HCT116 (cell line): ENCODE data around the gene CATSPERZ. TPM values are rescaled to one million over a fixed set of nuclear protein-coding genes. Genes with fewer than 3 reads are reported as not detected.

Experiments used
- ATAC-seq: fragments of 200-7000 bp; cut with Tn5 transposase; 2 replicates; pipeline ENCODE4 v1.9.1; 2020; ENCODE audit warnings: mild to moderate bottlenecking, moderate library complexity
- BruUV-seq: library from RNA; stranded (reverse); fragments of 400-500 nt; replicated peaks from 2 replicates; lab custom pipeline; 2021; lab: Mats Ljungman, UMichigan
- CTCF ChIA-PET: fragments of 300-600 bp; sonication (Branson Sonifier 250); formaldehyde crosslinking; loops from one replicate; lab custom pipeline; 2021; ENCODE audit warnings: antibody characterized with exemption; lab: Charles Lee
- POLR2A ChIA-PET: fragments of 300-600, 350-600 bp; sonication (Branson Sonifier 250); formaldehyde crosslinking; loops from one replicate; lab custom pipeline; 2021; ENCODE audit warnings: antibody characterized with exemption; lab: Charles Lee
- RAD21 ChIA-PET, 2 experiments: fragments of 300-600 bp; sonication (Branson Sonifier 250); formaldehyde crosslinking; loops; one replicate each; lab custom pipeline; 2023; ENCODE audit warnings: low total read pairs in 2 of 2; ENCODE audit not compliant: uncharacterized antibody in 2 of 2, unreplicated experiment in 2 of 2, low non-redundant PET in 1 of 2; lab: Charles Lee
- DNase-seq: peaks from one replicate; pipeline ENCODE4 v3.0.0-alpha.2; 2010; ENCODE audit warnings: low read depth, low spot score
- H2AFZ ChIP-seq: fragments of 200-600 bp; shearing (Covaris generic), sonication (generic); 2 replicates; pipeline ENCODE4 v1.6.1; 2017; ENCODE audit warnings: low read depth, mixed run types, mixed read lengths, antibody characterized with exemption, low read length; ENCODE audit not compliant: poor library complexity, severe bottlenecking
- H3K27ac ChIP-seq: 2 replicates; pipeline ENCODE4 v1.5.1; 2012; ENCODE audit warnings: low read depth, low read length
- H3K27me3 ChIP-seq: fragments of 200-600 bp; sonication (generic); 2 replicates; pipeline ENCODE4 v1.6.1; 2016; ENCODE audit warnings: mixed run types, low read length, mixed read lengths; ENCODE audit not compliant: insufficient read depth
- H3K36me3 ChIP-seq, 2 experiments: fragments of 200-500 bp in 1 of 2; fragments of 200-600 bp in 1 of 2; sonication (Bioruptor generic) in 1 of 2; sonication (generic) in 1 of 2; 2 replicates each; pipeline versions ENCODE4 v1.5.1 to v1.6.1; 2014 to 2016; ENCODE audit warnings: low read length in 2 of 2, inconsistent platforms in 1 of 2, mixed read lengths in 1 of 2, mixed run types in 1 of 2; ENCODE audit not compliant: insufficient read depth in 2 of 2, control insufficient read depth in 1 of 2
- H3K4me1 ChIP-seq, 2 experiments: fragments of 200-600 bp in 1 of 2; sonication (generic) in 1 of 2; 2 replicates each; pipeline versions ENCODE4 v1.5.1 to v1.6.1; 2012 to 2017; ENCODE audit warnings: low read length in 2 of 2, inconsistent platforms in 1 of 2, mild to moderate bottlenecking in 1 of 2, mixed read lengths in 1 of 2, mixed run types in 1 of 2, moderate library complexity in 1 of 2; ENCODE audit not compliant: insufficient read depth in 2 of 2, control insufficient read depth in 1 of 2
- H3K4me2 ChIP-seq: fragments of 200-600 bp; sonication (generic); 2 replicates; pipeline ENCODE4 v1.6.1; 2017; ENCODE audit warnings: mixed run types, low read length, mixed read lengths
- H3K4me3 ChIP-seq, 2 experiments: fragments of 200-600 bp in 1 of 2; sonication (generic) in 1 of 2; replicated peaks in 1 of 2; 2 replicates each; pipeline ENCODE4 v1.5.1; 2011 to 2016; ENCODE audit warnings: low read length in 2 of 2, control low read depth in 1 of 2, low read depth in 1 of 2, mild to moderate bottlenecking in 1 of 2, mixed read lengths in 1 of 2, mixed run types in 1 of 2
- H3K79me2 ChIP-seq: fragments of 200-600 bp; sonication (generic); 2 replicates; pipeline ENCODE4 v1.6.1; 2017; ENCODE audit warnings: mild to moderate bottlenecking, mixed run types, low read length, moderate library complexity, mixed read lengths; ENCODE audit not compliant: insufficient read depth
- H3K9ac ChIP-seq: fragments of 200-600 bp; sonication (generic); 2 replicates; pipeline ENCODE4 v1.6.1; 2016; ENCODE audit warnings: low read length, mixed read lengths
- H3K9me2 ChIP-seq: fragments of 200-600 bp; sonication (generic), shearing (Covaris generic); 2 replicates; pipeline ENCODE4 v1.6.1; 2017; ENCODE audit warnings: mixed run types, mild to moderate bottlenecking, moderate library complexity; ENCODE audit not compliant: insufficient read depth
- H3K9me3 ChIP-seq, 2 experiments: fragments of 200-500 bp in 1 of 2; fragments of 200-600 bp in 1 of 2; sonication (Bioruptor generic) in 1 of 2; sonication (generic) in 1 of 2; 2 replicates each; pipeline ENCODE4 v1.6.1; 2014 to 2017; ENCODE audit warnings: low read length in 2 of 2, mixed read lengths in 2 of 2, inconsistent platforms in 1 of 2, low read depth in 1 of 2, mild to moderate bottlenecking in 1 of 2, mixed run types in 1 of 2, moderate library complexity in 1 of 2; ENCODE audit not compliant: control insufficient read depth in 1 of 2, insufficient read depth in 1 of 2
- H4K20me1 ChIP-seq: fragments of 200-600 bp; sonication (generic), shearing (Covaris generic); 2 replicates; pipeline ENCODE4 v1.6.1; 2017; ENCODE audit warnings: mixed run types, mild to moderate bottlenecking, moderate library complexity; ENCODE audit not compliant: insufficient read depth
- CEBPB ChIP-seq: IDR thresholded peaks from 2 replicates; pipeline ENCODE4 v1.6.1; 2012; ENCODE audit warnings: low read depth
- CTCF ChIP-seq, 3 experiments: fragments of 200-600 bp in 1 of 3; sonication (generic) in 1 of 3; IDR thresholded peaks in 2 of 3; conservative IDR thresholded peaks in 1 of 3; 2 replicates each; pipeline ENCODE4 v1.5.1; 2012 to 2017; ENCODE audit warnings: low read depth in 2 of 3, low read length in 2 of 3, antibody characterized with exemption in 1 of 3, borderline replicate concordance in 1 of 3, control low read depth in 1 of 3, mild to moderate bottlenecking in 1 of 3, mixed read lengths in 1 of 3, mixed run types in 1 of 3, moderate library complexity in 1 of 3; ENCODE audit not compliant: insufficient read depth in 1 of 3
- EGR1 ChIP-seq: IDR thresholded peaks from 2 replicates; pipeline ENCODE4 v1.6.1; 2012; ENCODE audit warnings: low read depth
- ELF1 ChIP-seq: IDR thresholded peaks from 2 replicates; pipeline ENCODE4 v1.6.1; 2012; ENCODE audit warnings: low read depth, borderline replicate concordance
- EZH2 ChIP-seq: fragments of 200-600 bp; sonication (generic); IDR thresholded peaks from 2 replicates; pipeline ENCODE4 v1.6.1; 2017; ENCODE audit warnings: antibody characterized with exemption, mixed run types
- EZH2phosphoT487 ChIP-seq: fragments of 200-600 bp; IDR thresholded peaks from 2 replicates; pipeline ENCODE4 v1.6.1; 2018; ENCODE audit warnings: antibody characterized with exemption, borderline replicate concordance
- JUND ChIP-seq: IDR thresholded peaks from 2 replicates; pipeline ENCODE4 v1.6.1; 2012
- POLR2A ChIP-seq: IDR thresholded peaks from 2 replicates; pipeline ENCODE4 v1.7.0; 2011; ENCODE audit warnings: borderline replicate concordance; ENCODE audit not compliant: insufficient read depth, insufficient read length; ENCODE audit errors: extremely low read depth
- SRF ChIP-seq: IDR thresholded peaks from 2 replicates; pipeline ENCODE4 v1.6.1; 2012; ENCODE audit warnings: low read depth
- TCF7L2 ChIP-seq: IDR thresholded peaks from 2 replicates; pipeline ENCODE4 v1.7.0; 2011; ENCODE audit warnings: borderline replicate concordance, inconsistent platforms; ENCODE audit not compliant: insufficient read depth, insufficient read length; ENCODE audit errors: extremely low read depth
- ZFX ChIP-seq: fragments of 450-650 bp; IDR thresholded peaks from 2 replicates; pipeline ENCODE4 v1.6.1; 2017
- ZNF274 ChIP-seq: fragments of 200-500 bp; sonication (Bioruptor generic); IDR thresholded peaks from 2 replicates; pipeline ENCODE4 v1.6.1; 2014; ENCODE audit warnings: mild to moderate bottlenecking, low read depth, low read length, inconsistent platforms
- intact Hi-C: fragments of 100-400 bp; cut with micrococcal nuclease; formaldehyde crosslinking; loops from 2 replicates; pipeline ENCODE4 v1.10.0; 2022
- total RNA-seq: library from RNA; stranded (reverse); gene quantifications from one replicate; pipeline ENCODE4 v1.2.1, GENCODE V29; 2021; ENCODE audit not compliant: unreplicated experiment
- TF ChIP-seq, protein P1 (sequence below): IDR thresholded peaks from 2 replicates; pipeline ENCODE4 v1.6.1; 2012
- TF ChIP-seq, protein P2 (sequence below): IDR thresholded peaks from 2 replicates; pipeline ENCODE4 v1.6.1; 2011; ENCODE audit warnings: mild to moderate bottlenecking, low read length, moderate library complexity; ENCODE audit not compliant: insufficient replicate concordance; ENCODE audit errors: extremely low read depth

The CATSPERZ gene
- total RNA-seq, 1 experiment from 2014 or later = 1.7 TPM

DNA sequence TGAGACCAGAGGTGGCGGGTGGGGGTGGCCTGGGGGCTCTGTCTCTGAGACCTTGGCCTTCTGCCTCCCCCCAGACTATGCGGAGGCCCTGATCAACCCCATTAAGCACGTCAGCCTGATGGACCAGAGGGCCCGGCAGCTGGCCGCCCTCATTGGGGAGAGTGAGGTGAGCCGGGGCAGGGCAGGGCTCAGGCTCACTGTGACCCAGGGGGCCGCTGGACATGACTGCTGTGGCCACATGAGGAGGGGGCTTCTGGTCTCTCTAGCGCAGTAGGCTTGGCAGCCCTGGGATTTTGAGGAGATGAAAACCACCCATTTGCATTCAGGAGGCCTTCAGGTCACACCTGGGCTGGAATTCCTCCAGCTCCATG is 36.2 kb upstream of the CATSPERZ start:
- Histone ChIP-seq H3K4me2 (no peak overlapping the region), H3K27ac (no peak overlapping the region), H3K79me2 (peaks cover 2% of the 10 kb centered on the region; the same call in 1 of the 2 replicates), H3K4me1 (peaks cover 13 to 14% of the 10 kb centered on the region in 2 experiments; a peak in 3 of 4 replicates), H3K9ac (no peak overlapping the region), H3K9me3 (no peaks in the 10 kb centered on the region), H4K20me1 (no peaks in the 10 kb centered on the region), H2AFZ (no peak overlapping the region), H3K36me3 (peaks cover 15 to 46% of the 10 kb centered on the region in 2 experiments; a peak in 3 of 4 replicates), H3K4me3 (no peak overlapping the region), H3K27me3 (no peaks in the 10 kb centered on the region), H3K9me2 (no peaks in the 10 kb centered on the region)
- no peak for TF ChIP-seq CEBPB
- TF ChIP-seq EZH2phosphoT487 = no peak
- no peak for TF ChIP-seq POLR2A
- TF ChIP-seq TCF7L2 = no peak
- TF ChIP-seq, protein P1, sequence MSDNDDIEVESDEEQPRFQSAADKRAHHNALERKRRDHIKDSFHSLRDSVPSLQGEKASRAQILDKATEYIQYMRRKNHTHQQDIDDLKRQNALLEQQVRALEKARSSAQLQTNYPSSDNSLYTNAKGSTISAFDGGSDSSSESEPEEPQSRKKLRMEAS = no peak
- no peak for TF ChIP-seq JUND
- BruUV-seq = no TSS peak
- DNase-seq (no peak), ATAC-seq (no peak)
- intact Hi-C loops = no loop called here
- ChIA-PET RAD21 (no interaction called here), POLR2A (no interaction called here), CTCF (interaction anchor here (1.4 kb wide), 1 partner anchor 14 kb away, joined by 4 read pairs; no protein-coding TSS in a partner anchor)

DNA sequence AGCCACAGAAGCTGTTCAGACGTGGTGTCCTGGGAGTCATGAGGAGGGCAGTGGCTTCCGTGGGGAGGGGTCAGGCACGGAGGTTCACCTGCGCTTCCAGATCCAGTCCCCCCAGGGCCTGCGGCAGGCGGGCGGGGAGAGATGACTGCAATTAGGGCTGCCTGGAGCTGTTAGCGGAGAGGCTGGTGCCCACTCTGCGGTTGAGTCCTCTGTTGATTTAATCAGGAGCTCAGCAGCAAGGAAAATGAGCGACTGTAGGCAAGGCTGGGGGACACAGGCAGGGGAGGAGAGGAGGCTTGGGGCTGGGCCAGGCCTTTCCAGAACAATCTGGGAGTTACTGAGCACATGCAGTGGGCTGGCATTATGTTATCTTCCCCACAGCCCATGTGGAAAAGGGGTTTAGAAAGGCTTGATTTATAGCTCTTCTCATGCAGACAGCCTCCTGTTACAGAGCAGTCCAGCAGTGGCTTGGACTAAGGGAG is 35.7 kb upstream of the CATSPERZ start:
- H4K20me1 ChIP-seq = no peaks in the 10 kb centered on the region
- BruUV-seq = no TSS peak
- CTCF ChIA-PET = interaction anchor here (1.4 kb wide), 1 partner anchor 14 kb away, joined by 4 read pairs; no protein-coding TSS in a partner anchor
- H3K36me3 ChIP-seq = peaks cover 11 to 43% of the 10 kb centered on the region in 2 experiments; a peak in 3 of 4 replicates
- no peaks in the 10 kb centered on the region for H3K9me3 ChIP-seq
- no peaks in the 10 kb centered on the region; the same call in 1 of the 2 replicates for H3K79me2 ChIP-seq
- no peak overlapping the region for H3K9ac ChIP-seq
- POLR2A ChIA-PET = no interaction called here
- H3K4me3 ChIP-seq = no peak overlapping the region
- RAD21 ChIA-PET = no interaction called here
- intact Hi-C loops = no loop called here
- peaks cover 13 to 19% of the 10 kb centered on the region in 2 experiments; a peak in 3 of 4 replicates for H3K4me1 ChIP-seq
- no peaks in the 10 kb centered on the region for H3K9me2 ChIP-seq
- ATAC-seq = no peak
- H3K27ac ChIP-seq = no peak overlapping the region
- no peak for DNase-seq
- H3K4me2 ChIP-seq = no peak overlapping the region
- H3K27me3 ChIP-seq = no peaks in the 10 kb centered on the region
- H2AFZ ChIP-seq = no peak overlapping the region
- TF ChIP-seq JUND = no peak
- TF ChIP-seq ZNF274 = no peak
- no peak for TF ChIP-seq EGR1
- TF ChIP-seq ZFX = no peak
- no peak for TF ChIP-seq EZH2phosphoT487
- no peak for TF ChIP-seq ELF1
- no peak for TF ChIP-seq EZH2
- TF ChIP-seq CTCF (IDR thresholded peaks at IDR 0.05 in 2 of 3, conservative IDR thresholded peaks at IDR 0.05 in 1 of 3; ENCODE audit: borderline replicate concordance in 1 of 3, insufficient read depth in 1 of 3, low read depth in 2 of 3, low read length in 2 of 3) = no peak
- no peak for TF ChIP-seq SRF
- no peak for TF ChIP-seq TCF7L2
- TF ChIP-seq, protein P2, sequence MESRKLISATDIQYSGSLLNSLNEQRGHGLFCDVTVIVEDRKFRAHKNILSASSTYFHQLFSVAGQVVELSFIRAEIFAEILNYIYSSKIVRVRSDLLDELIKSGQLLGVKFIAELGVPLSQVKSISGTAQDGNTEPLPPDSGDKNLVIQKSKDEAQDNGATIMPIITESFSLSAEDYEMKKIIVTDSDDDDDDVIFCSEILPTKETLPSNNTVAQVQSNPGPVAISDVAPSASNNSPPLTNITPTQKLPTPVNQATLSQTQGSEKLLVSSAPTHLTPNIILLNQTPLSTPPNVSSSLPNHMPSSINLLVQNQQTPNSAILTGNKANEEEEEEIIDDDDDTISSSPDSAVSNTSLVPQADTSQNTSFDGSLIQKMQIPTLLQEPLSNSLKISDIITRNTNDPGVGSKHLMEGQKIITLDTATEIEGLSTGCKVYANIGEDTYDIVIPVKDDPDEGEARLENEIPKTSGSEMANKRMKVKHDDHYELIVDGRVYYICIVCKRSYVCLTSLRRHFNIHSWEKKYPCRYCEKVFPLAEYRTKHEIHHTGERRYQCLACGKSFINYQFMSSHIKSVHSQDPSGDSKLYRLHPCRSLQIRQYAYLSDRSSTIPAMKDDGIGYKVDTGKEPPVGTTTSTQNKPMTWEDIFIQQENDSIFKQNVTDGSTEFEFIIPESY = no peak
